RWPE1 (cell line): ENCODE data around the gene C2orf81.

ENCODE experiments used
- CTCF ChIA-PET: fragments of 350-600 bp; sonication (Branson Sonifier 250); formaldehyde crosslinking; extraction: SDS; loops from one replicate; lab custom pipeline; 2021; lab: Yijun Ruan, JAX
- POLR2A ChIA-PET: fragments of 400-600 bp; formaldehyde crosslinking; extraction: SDS; loops from one replicate; lab custom pipeline; 2020; ENCODE audit warnings: antibody characterized with exemption; ENCODE audit not compliant: low non-redundant PET; lab: Yijun Ruan, JAX
- DNase-seq: peaks from one replicate; pipeline ENCODE4 v3.0.0; 2012; ENCODE audit warnings: low spot score
- H3K27ac ChIP-seq: fragments of 450-650 bp; 2 replicates; pipeline ENCODE4 v1.5.1; 2017
- CTCF ChIP-seq: fragments of 450-650 bp; conservative IDR thresholded peaks from 2 replicates; pipeline ENCODE4 v1.5.1; 2017; ENCODE audit warnings: low read depth, mild to moderate bottlenecking

The C2orf81 gene

GRCh38 chr2:74390606-74391005, 30.8 kb downstream of the C2orf81 start:
- no peak for DNase-seq
- ChIA-PET CTCF (interaction anchor here (0.6 to 1.1 kb wide), 6 partner anchors 24 to 148 kb away, joined by 3 to 8 read pairs (median 3); partner anchors contain the start of gene AUP1), POLR2A (no interaction called here)
- no peak overlapping the region for H3K27ac ChIP-seq
- TF ChIP-seq CTCF = no peak

GRCh38 chr2:74387346-74387745, 34.1 kb downstream of the C2orf81 start:
- POLR2A ChIA-PET = no interaction called here
- CTCF ChIA-PET = no interaction called here
- no peak overlapping the region for H3K27ac ChIP-seq
- no peak for DNase-seq
- no peak for TF ChIP-seq CTCF

GRCh38 chr2:74385396-74385795, 36.0 kb downstream of the C2orf81 start:
- TF ChIP-seq CTCF = no peak

GRCh38 chr2:74384051-74384450, 37.4 kb downstream of the C2orf81 start:
- ChIA-PET CTCF (interaction anchor here (1.4 kb wide), 1 partner anchor 49 kb away, joined by 6 read pairs; no protein-coding TSS in a partner anchor), POLR2A (no interaction called here)
- no peak for DNase-seq
- no peak for TF ChIP-seq CTCF
- no peak overlapping the region for H3K27ac ChIP-seq

More at GRCh38 chr2:74385396-74385795, 36.0 kb downstream of the C2orf81 start:
- no peak overlapping the region for H3K27ac ChIP-seq
- ChIA-PET CTCF (interaction anchor here (0.5 to 1.4 kb wide), 2 partner anchors 29 to 51 kb away, joined by 4 to 6 read pairs; no protein-coding TSS in a partner anchor), POLR2A (no interaction called here)
- no peak for DNase-seq

- DNase-seq = no peak
- no peak for TF ChIP-seq CTCF
- POLR2A ChIA-PET = no interaction called here
- H3K27ac ChIP-seq = no peak overlapping the region
- CTCF ChIA-PET = no interaction called here
Measured at GRCh38 chr2:74383254-74383653, 38.2 kb downstream of the C2orf81 start.

- TF ChIP-seq CTCF = no peak
- H3K27ac ChIP-seq = no peak overlapping the region
- ChIA-PET POLR2A (no interaction called here), CTCF (interaction anchor here (0.8 kb wide), 1 partner anchor 10 kb away, joined by 3 read pairs; no protein-coding TSS in a partner anchor)
- no peak for DNase-seq
Measured at GRCh38 chr2:74381751-74382150, 39.7 kb downstream of the C2orf81 start.
